Measurements from ENCODE around the gene SYP.

SYP gene

GRCh38 chrX:49203536-49203935 lies 3.5 kb upstream of the SYP start:
- no peak overlapping the region for H3K9ac ChIP-seq (ENCODE audit: low read depth, low read length)
- no peak overlapping the region for H3K27ac ChIP-seq (ENCODE audit: low read length)
- H3K4me3 ChIP-seq (ENCODE audit: low read length) = no peak overlapping the region
- no peaks in the 10 kb centered on the region; the same call in 1 of the 2 replicates for H3K4me1 ChIP-seq (ENCODE audit: insufficient read depth, low read length)
- peaks cover 10% of the 10 kb centered on the region for H3K27me3 ChIP-seq (ENCODE audit: insufficient read depth, low read length)
- no peaks in the 10 kb centered on the region for H3K9me3 ChIP-seq (ENCODE audit: insufficient read depth, low read depth, low read length)
- H3K36me3 ChIP-seq (ENCODE audit: insufficient read depth, low read depth, low read length) = no peaks in the 10 kb centered on the region

DNA sequence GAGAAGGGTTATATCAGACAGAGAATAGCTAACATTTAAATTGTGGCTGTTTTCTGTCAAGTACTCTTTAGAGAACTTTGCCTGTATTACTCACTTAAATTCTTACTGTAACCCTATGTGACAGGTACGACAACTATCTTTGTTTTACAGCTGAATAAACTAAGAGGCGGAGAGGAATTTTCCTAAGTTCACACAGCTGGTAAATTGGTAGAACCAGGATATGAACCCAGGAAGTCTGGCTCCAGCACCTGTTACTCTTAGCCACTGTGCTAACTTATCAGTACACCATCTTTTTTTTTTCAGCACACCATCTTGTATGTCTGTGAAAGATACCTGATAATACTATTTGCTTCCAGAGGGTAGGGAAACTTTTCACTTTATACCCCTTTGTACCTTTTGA lies 2.0 kb upstream of the SYP start:
- no peak overlapping the region for H3K27ac ChIP-seq (ENCODE audit: low read length)
- no peak overlapping the region for H3K9ac ChIP-seq (ENCODE audit: low read depth, low read length)
- H3K9me3 ChIP-seq (ENCODE audit: insufficient read depth, low read depth, low read length) = no peaks in the 10 kb centered on the region
- no peaks in the 10 kb centered on the region; the same call in 1 of the 2 replicates for H3K4me1 ChIP-seq (ENCODE audit: insufficient read depth, low read length)
- H3K36me3 ChIP-seq (ENCODE audit: insufficient read depth, low read depth, low read length) = no peaks in the 10 kb centered on the region
- H3K4me3 ChIP-seq (ENCODE audit: low read length) = no peak overlapping the region
- peaks cover 16% of the 10 kb centered on the region for H3K27me3 ChIP-seq (ENCODE audit: insufficient read depth, low read length)

DNA sequence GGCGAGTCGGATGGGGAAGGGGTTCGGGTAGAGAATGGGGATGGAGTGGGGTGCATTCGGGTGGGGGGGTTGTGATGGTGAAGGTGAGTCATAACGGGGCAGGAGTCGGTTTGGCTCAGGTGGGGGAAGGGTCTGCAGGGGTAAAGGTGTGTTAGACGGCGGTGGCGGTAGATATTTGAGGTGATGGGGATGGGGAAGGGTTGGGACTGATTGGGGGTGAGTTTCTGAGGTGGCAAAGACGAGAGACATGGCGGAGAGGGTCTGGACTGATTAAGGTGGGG lies 738 bp downstream of the SYP start:
- Histone ChIP-seq H3K4me1 (ENCODE audit: insufficient read depth, low read length) (no peaks in the 10 kb centered on the region; the same call in 1 of the 2 replicates), H3K27ac (ENCODE audit: low read length) (no peak overlapping the region), H3K4me3 (ENCODE audit: low read length) (peak overlapping the region; percentile 62; the same call in 1 of the 2 replicates), H3K36me3 (ENCODE audit: insufficient read depth, low read depth, low read length) (no peaks in the 10 kb centered on the region), H3K9me3 (ENCODE audit: insufficient read depth, low read depth, low read length) (no peaks in the 10 kb centered on the region), H3K9ac (ENCODE audit: low read depth, low read length) (no peak overlapping the region), H3K27me3 (ENCODE audit: insufficient read depth, low read length) (peaks cover 16% of the 10 kb centered on the region)

DNA sequence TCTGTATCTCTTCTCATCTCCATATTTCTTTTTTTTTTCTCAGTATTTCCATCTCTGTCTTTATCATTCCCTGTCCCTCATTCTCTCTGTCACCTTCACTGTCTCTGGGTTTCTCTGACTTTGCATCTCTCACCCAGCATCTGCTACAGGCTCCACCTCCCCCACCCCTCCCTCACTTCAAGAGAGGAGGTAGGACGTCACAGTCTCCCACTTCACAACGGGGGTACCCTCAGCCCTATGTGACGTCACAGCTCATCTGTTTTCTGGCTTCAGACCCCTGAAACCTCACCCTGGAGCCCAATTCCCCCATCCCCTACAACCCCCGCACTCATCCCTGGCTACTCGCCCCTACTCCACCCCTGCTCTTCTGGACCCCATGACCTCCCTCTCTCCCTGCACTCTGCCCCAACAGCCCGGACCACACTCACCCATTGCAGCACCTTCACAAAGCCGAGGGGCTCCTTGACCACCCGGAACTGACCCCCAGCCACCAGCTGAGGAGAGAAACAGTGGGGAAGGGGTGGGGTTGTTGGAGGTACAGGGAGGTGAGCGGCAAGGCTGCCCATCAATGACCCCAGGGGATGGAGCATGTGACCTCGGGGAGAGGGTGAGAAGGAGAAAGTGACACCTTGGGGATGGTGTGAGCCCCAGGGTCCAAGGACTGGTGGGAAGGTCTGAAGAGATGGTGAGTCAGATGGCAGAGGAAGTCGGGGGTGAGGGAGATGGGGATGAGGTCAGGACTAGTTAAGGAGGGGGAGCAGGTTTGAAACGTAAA lies 1.3 kb downstream of the SYP start:
- no peaks in the 10 kb centered on the region for H3K9me3 ChIP-seq (ENCODE audit: insufficient read depth, low read depth, low read length)
- H3K4me3 ChIP-seq (ENCODE audit: low read length) = peak overlapping the region; percentile 62; the same call in 1 of the 2 replicates
- H3K27me3 ChIP-seq (ENCODE audit: insufficient read depth, low read length) = peaks cover 16% of the 10 kb centered on the region
- H3K4me1 ChIP-seq (ENCODE audit: insufficient read depth, low read length) = no peaks in the 10 kb centered on the region; the same call in 1 of the 2 replicates
- no peak overlapping the region for H3K27ac ChIP-seq (ENCODE audit: low read length)
- H3K36me3 ChIP-seq (ENCODE audit: insufficient read depth, low read depth, low read length) = no peaks in the 10 kb centered on the region
- no peak overlapping the region for H3K9ac ChIP-seq (ENCODE audit: low read depth, low read length)

- Histone ChIP-seq H3K9ac (ENCODE audit: low read depth, low read length) (no peak overlapping the region), H3K4me3 (ENCODE audit: low read length) (no peak overlapping the region), H3K27me3 (ENCODE audit: insufficient read depth, low read length) (peaks cover 16% of the 10 kb centered on the region), H3K36me3 (ENCODE audit: insufficient read depth, low read depth, low read length) (no peaks in the 10 kb centered on the region), H3K9me3 (ENCODE audit: insufficient read depth, low read depth, low read length) (no peaks in the 10 kb centered on the region), H3K27ac (ENCODE audit: low read length) (no peak overlapping the region), H3K4me1 (ENCODE audit: insufficient read depth, low read length) (no peaks in the 10 kb centered on the region; the same call in 1 of the 2 replicates)
Measured at GRCh38 chrX:49197543-49198087, 2.4 kb downstream of the SYP start.

DNA sequence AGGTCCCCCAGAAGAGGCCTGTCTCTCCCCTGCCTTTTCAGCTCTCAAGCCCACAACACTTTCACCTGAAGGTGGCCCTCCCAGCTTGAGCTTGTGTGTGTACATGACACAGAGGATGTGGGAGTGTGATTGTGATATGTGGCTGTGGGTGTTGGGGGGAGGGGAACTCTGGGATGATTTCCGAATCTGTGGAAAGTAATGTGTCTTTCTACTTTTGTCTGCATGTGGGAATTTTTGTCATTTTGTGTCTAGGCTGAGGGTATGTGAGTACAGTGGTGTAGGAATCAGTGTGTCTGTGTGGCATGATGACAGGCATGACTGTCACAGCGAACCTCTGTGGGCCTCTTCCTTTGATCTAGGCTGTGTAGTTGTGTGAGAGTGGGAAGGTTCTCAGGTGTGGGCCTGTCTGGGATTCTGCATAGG lies 6.4 kb downstream of the SYP start:
- Histone ChIP-seq H3K9ac (ENCODE audit: low read depth, low read length) (no peak overlapping the region), H3K9me3 (ENCODE audit: insufficient read depth, low read depth, low read length) (no peaks in the 10 kb centered on the region), H3K27ac (ENCODE audit: low read length) (no peak overlapping the region), H3K4me1 (ENCODE audit: insufficient read depth, low read length) (no peaks in the 10 kb centered on the region), H3K4me3 (ENCODE audit: low read length) (no peak overlapping the region), H3K27me3 (ENCODE audit: insufficient read depth, low read length) (peaks cover 6% of the 10 kb centered on the region; the same call in 1 of the 2 replicates), H3K36me3 (ENCODE audit: insufficient read depth, low read depth, low read length) (no peaks in the 10 kb centered on the region)

DNA sequence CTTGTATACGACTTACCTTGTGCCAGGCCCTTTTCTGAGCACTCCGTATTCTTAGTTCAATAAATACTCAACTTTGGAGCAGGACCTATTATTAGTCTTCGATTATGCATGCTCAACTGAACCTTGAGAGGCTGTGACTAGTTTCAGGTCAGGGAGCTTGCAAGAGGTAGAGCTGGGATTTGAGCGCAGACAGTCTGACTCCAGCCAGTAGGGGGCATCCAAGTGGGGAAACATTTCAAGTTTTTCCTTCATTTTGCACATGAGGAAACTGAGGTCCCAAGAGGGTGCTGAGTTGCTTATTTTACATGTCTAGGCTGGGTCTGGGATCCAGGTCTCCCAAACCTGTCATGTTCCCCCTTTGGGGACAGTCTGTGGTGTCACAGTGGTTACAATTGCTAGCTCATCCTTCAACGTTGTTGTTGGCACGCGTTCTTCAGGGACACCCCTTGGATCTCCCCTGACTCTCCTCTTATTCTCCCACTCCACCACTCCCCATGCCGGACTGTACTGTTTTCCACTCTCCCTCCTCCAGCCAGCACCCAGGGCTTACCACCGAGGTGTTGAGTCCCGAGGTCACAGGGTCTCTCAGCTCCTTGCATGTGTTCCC lies 7.2 kb downstream of the SYP start:
- H3K27ac ChIP-seq (ENCODE audit: low read length) = no peak overlapping the region
- no peaks in the 10 kb centered on the region for H3K27me3 ChIP-seq (ENCODE audit: insufficient read depth, low read length)
- no peaks in the 10 kb centered on the region for H3K36me3 ChIP-seq (ENCODE audit: insufficient read depth, low read depth, low read length)
- H3K9ac ChIP-seq (ENCODE audit: low read depth, low read length) = no peak overlapping the region
- H3K4me1 ChIP-seq (ENCODE audit: insufficient read depth, low read length) = no peaks in the 10 kb centered on the region
- H3K4me3 ChIP-seq (ENCODE audit: low read length) = no peak overlapping the region
- H3K9me3 ChIP-seq (ENCODE audit: insufficient read depth, low read depth, low read length) = no peaks in the 10 kb centered on the region

DNA sequence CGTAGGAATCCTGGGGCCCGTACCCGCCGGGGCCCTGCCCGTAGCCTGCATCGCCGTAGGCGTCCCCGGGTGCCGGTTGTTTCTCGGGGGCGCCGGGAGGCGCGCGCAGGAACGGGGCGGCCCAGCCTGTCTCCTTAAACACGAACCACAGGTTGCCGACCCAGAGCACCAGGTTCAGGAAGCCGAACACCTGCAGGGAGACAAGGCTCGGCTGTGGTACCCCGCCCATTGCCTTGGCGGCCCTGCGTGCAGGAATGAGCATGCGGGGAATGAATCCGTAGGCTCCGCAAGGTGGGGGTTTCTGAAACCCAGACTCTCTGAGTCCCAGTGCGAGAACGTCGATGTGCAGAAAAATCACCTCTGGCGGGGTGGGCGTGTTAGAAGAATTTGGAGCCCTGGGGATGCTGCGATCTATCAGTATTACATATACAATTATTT lies 8.4 kb downstream of the SYP start:
- Histone ChIP-seq H3K27ac (ENCODE audit: low read length) (no peak overlapping the region), H3K9me3 (ENCODE audit: insufficient read depth, low read depth, low read length) (no peaks in the 10 kb centered on the region), H3K9ac (ENCODE audit: low read depth, low read length) (peak overlapping the region; percentile 80), H3K4me1 (ENCODE audit: insufficient read depth, low read length) (no peaks in the 10 kb centered on the region; the same call in 1 of the 2 replicates), H3K36me3 (ENCODE audit: insufficient read depth, low read depth, low read length) (no peaks in the 10 kb centered on the region), H3K27me3 (ENCODE audit: insufficient read depth, low read length) (no peaks in the 10 kb centered on the region), H3K4me3 (ENCODE audit: low read length) (peak overlapping the region; percentile 84)

- no peaks in the 10 kb centered on the region for H3K36me3 ChIP-seq (ENCODE audit: insufficient read depth, low read depth, low read length)
- H3K9ac ChIP-seq (ENCODE audit: low read depth, low read length) = peak overlapping the region; percentile 80; the same call in 1 of the 2 replicates
- H3K27me3 ChIP-seq (ENCODE audit: insufficient read depth, low read length) = no peaks in the 10 kb centered on the region
- H3K4me3 ChIP-seq (ENCODE audit: low read length) = peak overlapping the region; percentile 84
- H3K9me3 ChIP-seq (ENCODE audit: insufficient read depth, low read depth, low read length) = no peaks in the 10 kb centered on the region
- no peak overlapping the region for H3K27ac ChIP-seq (ENCODE audit: low read length)
- no peaks in the 10 kb centered on the region; the same call in 1 of the 2 replicates for H3K4me1 ChIP-seq (ENCODE audit: insufficient read depth, low read length)
Measured at GRCh38 chrX:49190821-49191573, 9.0 kb downstream of the SYP start.

DNA sequence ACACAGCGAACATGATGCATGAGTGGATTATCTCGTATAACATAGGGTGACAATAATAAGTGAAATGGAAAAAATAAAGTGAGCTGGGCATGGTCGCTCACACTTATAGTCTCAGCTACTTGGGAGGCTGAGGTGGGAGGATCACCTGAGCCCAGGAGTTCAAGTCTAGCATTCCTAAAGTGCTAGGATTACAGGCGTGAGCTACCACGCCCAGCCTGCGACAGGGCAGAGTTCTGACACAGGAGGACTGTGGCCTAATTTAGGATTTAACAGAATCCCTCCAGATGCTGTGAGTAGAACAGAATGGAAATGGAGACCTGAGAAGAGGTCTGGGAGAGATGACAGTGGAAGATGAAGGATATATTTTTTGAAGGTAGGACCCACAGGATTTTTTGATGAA lies 10.4 kb downstream of the SYP start:
- Histone ChIP-seq H3K9me3 (ENCODE audit: insufficient read depth, low read depth, low read length) (no peaks in the 10 kb centered on the region), H3K27me3 (ENCODE audit: insufficient read depth, low read length) (no peaks in the 10 kb centered on the region), H3K9ac (ENCODE audit: low read depth, low read length) (no peak overlapping the region), H3K27ac (ENCODE audit: low read length) (no peak overlapping the region), H3K4me1 (ENCODE audit: insufficient read depth, low read length) (no peaks in the 10 kb centered on the region; the same call in 1 of the 2 replicates), H3K4me3 (ENCODE audit: low read length) (no peak overlapping the region), H3K36me3 (ENCODE audit: insufficient read depth, low read depth, low read length) (no peaks in the 10 kb centered on the region)

DNA sequence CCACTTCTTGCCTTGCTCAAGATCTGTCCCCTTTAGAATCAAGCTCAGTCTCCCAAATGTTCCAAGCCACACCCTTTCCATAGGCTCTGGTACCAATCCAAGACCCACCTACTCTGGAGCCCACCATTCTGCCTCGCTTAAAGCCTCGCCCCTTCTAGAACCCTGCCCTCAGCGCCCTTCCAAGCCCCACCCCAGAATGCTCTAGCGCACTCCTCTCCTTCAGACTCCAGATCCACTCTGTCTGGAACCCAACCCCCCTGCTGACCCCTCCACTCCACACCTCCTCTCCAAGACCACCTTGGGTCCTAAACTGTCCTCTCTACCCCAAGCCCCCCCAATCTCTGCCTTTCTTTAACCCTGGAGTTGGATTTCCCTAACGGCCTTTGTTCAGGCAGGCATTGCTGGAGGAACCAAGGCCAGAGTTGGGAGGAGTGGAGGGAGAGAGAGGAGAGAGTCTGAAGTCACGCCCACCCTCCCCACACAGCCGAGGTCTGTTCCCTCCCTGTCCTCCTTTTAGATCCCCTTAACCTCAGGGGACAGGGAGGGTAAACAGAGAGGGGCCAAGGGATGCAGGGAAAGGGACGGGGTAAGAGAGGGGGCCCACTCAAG lies 11.4 kb downstream of the SYP start:
- no peak overlapping the region for H3K27ac ChIP-seq (ENCODE audit: low read length)
- no peak overlapping the region for H3K9ac ChIP-seq (ENCODE audit: low read depth, low read length)
- H3K4me1 ChIP-seq (ENCODE audit: insufficient read depth, low read length) = no peaks in the 10 kb centered on the region; the same call in 1 of the 2 replicates
- no peaks in the 10 kb centered on the region for H3K36me3 ChIP-seq (ENCODE audit: insufficient read depth, low read depth, low read length)
- H3K9me3 ChIP-seq (ENCODE audit: insufficient read depth, low read depth, low read length) = no peaks in the 10 kb centered on the region
- no peak overlapping the region for H3K4me3 ChIP-seq (ENCODE audit: low read length)
- no peaks in the 10 kb centered on the region for H3K27me3 ChIP-seq (ENCODE audit: insufficient read depth, low read length)
